ENCODE measurements around the gene USH2A. TPM values are rescaled to one million over a fixed set of nuclear protein-coding genes. Genes with fewer than 3 reads are reported as not detected.

Gene USH2A
- total RNA-seq, 1 donor from 2014 or later = 0.02 TPM

DNA sequence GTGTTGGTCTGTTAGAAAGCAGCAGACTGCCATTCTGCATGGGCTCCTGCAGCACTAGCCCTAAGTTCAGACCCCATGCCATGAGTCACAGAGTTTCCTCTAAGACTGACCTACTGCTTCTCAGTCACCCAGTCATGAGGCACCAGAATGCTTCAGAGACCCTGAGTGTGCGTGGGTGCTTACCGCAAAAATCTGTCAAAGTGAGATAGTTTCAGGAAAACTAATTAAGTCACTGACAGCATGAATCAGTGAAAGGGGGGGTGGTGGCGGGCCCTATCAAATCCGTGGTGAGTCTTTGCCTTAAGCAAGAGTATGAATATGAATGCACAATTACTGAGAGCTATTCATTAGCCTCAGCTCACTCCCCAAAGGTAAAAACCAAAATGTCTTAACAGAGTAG, 758.0 kb downstream of the USH2A start:
- Mint-ChIP-seq H3K27ac (ENCODE audit: unreplicated experiment) (no peak overlapping the region), H3K4me3 (ENCODE audit: unreplicated experiment) (no peak overlapping the region), H3K36me3 (ENCODE audit: low read depth, unreplicated experiment) (no peaks in the 10 kb centered on the region), H3K27me3 (ENCODE audit: low read depth, unreplicated experiment) (no peaks in the 10 kb centered on the region), H3K9me3 (ENCODE audit: unreplicated experiment) (no peaks in the 10 kb centered on the region), H3K4me1 (ENCODE audit: low read depth, unreplicated experiment) (peaks cover 15% of the 10 kb centered on the region)
- Histone ChIP-seq H3K4me3 (ENCODE audit: insufficient read depth, low read depth, low read length) (no peak overlapping the region), H3K27me3 (ENCODE audit: insufficient read depth, low read length) (no peaks in the 10 kb centered on the region), H3K27ac (ENCODE audit: low read depth, low read length) (no peak overlapping the region), H3K79me2 (ENCODE audit: insufficient read depth, low read length) (no peaks in the 10 kb centered on the region), H3K36me3 (ENCODE audit: insufficient read depth, low read length) (no peaks in the 10 kb centered on the region), H3K4me2 (ENCODE audit: low read length) (peak overlapping the region; percentile 36), H2AFZ (ENCODE audit: low read depth, low read length) (no peak overlapping the region), H4K20me1 (ENCODE audit: insufficient read depth, low read length) (no peaks in the 10 kb centered on the region), H3K9me3 (ENCODE audit: insufficient read depth, low read depth, low read length) (no peaks in the 10 kb centered on the region), H3K4me1 (ENCODE audit: insufficient read depth, low read length) (peaks cover 12% of the 10 kb centered on the region), H3K9ac (ENCODE audit: low read length) (no peak overlapping the region)
- no peak for FAIRE-seq
- peak; percentile 96 for DNase-seq (ENCODE audit: low read depth)
- TF ChIP-seq EZH2 (IDR thresholded peaks at IDR 0.05; ENCODE audit: insufficient read depth, low read length) (no peak), CTCF (IDR thresholded peaks at IDR 0.05; ENCODE audit: insufficient read depth, low read depth, low read length) (no peak)

- Histone ChIP-seq H3K4me2 (ENCODE audit: low read length) (no peak overlapping the region), H3K9me3 (ENCODE audit: insufficient read depth, low read depth, low read length) (no peaks in the 10 kb centered on the region), H3K4me3 (ENCODE audit: insufficient read depth, low read depth, low read length) (no peak overlapping the region), H3K27ac (ENCODE audit: low read depth, low read length) (no peak overlapping the region), H3K27me3 (ENCODE audit: insufficient read depth, low read length) (no peaks in the 10 kb centered on the region), H3K36me3 (ENCODE audit: insufficient read depth, low read length) (no peaks in the 10 kb centered on the region), H2AFZ (ENCODE audit: low read depth, low read length) (no peak overlapping the region), H3K9ac (ENCODE audit: low read length) (no peak overlapping the region), H3K79me2 (ENCODE audit: insufficient read depth, low read length) (no peaks in the 10 kb centered on the region), H3K4me1 (ENCODE audit: insufficient read depth, low read length) (peaks cover 7% of the 10 kb centered on the region), H4K20me1 (ENCODE audit: insufficient read depth, low read length) (no peaks in the 10 kb centered on the region)
- FAIRE-seq (no peak), DNase-seq (ENCODE audit: low read depth) (no peak)
- Mint-ChIP-seq H3K4me3 (ENCODE audit: unreplicated experiment) (no peak overlapping the region), H3K27me3 (ENCODE audit: low read depth, unreplicated experiment) (no peaks in the 10 kb centered on the region), H3K36me3 (ENCODE audit: low read depth, unreplicated experiment) (no peaks in the 10 kb centered on the region), H3K27ac (ENCODE audit: unreplicated experiment) (no peak overlapping the region), H3K9me3 (ENCODE audit: unreplicated experiment) (no peaks in the 10 kb centered on the region), H3K4me1 (ENCODE audit: low read depth, unreplicated experiment) (peaks cover 7% of the 10 kb centered on the region)
- TF ChIP-seq EZH2 (IDR thresholded peaks at IDR 0.05; ENCODE audit: insufficient read depth, low read length) (no peak), CTCF (IDR thresholded peaks at IDR 0.05; ENCODE audit: insufficient read depth, low read depth, low read length) (no peak)
These were observed 762.2 kb downstream of the USH2A start for GRCh38 chr1:215661033-215661432.

DNA sequence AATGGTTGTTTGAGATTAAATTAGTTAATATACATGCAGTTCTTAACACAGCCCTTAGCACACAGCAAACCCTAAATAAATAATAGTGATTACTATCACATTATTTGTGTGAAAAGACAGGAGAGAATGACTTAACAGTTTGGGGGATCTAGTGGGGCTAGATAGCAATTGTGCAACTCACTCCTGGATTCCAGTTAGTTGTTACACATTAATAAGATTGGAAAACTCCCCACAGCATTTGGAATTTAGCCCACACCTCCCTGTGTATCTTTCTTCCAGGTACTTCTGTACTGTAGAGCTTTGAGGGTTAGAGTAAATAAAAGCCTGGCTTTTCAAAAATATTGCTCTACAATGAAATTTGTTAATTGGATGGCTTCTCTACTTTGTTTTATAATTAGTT, 763.0 kb downstream of the USH2A start:
- Histone ChIP-seq H3K9me3 (ENCODE audit: insufficient read depth, low read depth, low read length) (no peaks in the 10 kb centered on the region), H3K4me2 (ENCODE audit: low read length) (no peak overlapping the region), H4K20me1 (ENCODE audit: insufficient read depth, low read length) (no peaks in the 10 kb centered on the region), H3K4me3 (ENCODE audit: insufficient read depth, low read depth, low read length) (no peak overlapping the region), H3K9ac (ENCODE audit: low read length) (no peak overlapping the region), H3K79me2 (ENCODE audit: insufficient read depth, low read length) (no peaks in the 10 kb centered on the region), H3K27ac (ENCODE audit: low read depth, low read length) (no peak overlapping the region), H3K27me3 (ENCODE audit: insufficient read depth, low read length) (no peaks in the 10 kb centered on the region), H2AFZ (ENCODE audit: low read depth, low read length) (no peak overlapping the region), H3K4me1 (ENCODE audit: insufficient read depth, low read length) (peaks cover 3% of the 10 kb centered on the region), H3K36me3 (ENCODE audit: insufficient read depth, low read length) (no peaks in the 10 kb centered on the region)
- no peak overlapping the region for H3K4me3 Mint-ChIP-seq (ENCODE audit: unreplicated experiment)
- no peaks in the 10 kb centered on the region for H3K9me3 Mint-ChIP-seq (ENCODE audit: unreplicated experiment)
- H3K27ac Mint-ChIP-seq (ENCODE audit: unreplicated experiment) = no peak overlapping the region
- no peaks in the 10 kb centered on the region for H3K36me3 Mint-ChIP-seq (ENCODE audit: low read depth, unreplicated experiment)
- no peaks in the 10 kb centered on the region for H3K27me3 Mint-ChIP-seq (ENCODE audit: low read depth, unreplicated experiment)
- no peak for TF ChIP-seq EZH2 (IDR thresholded peaks at IDR 0.05; ENCODE audit: insufficient read depth, low read length)
- TF ChIP-seq CTCF (IDR thresholded peaks at IDR 0.05; ENCODE audit: insufficient read depth, low read depth, low read length) = no peak
- H3K4me1 Mint-ChIP-seq (ENCODE audit: low read depth, unreplicated experiment) = peaks cover 4% of the 10 kb centered on the region
- no peak for FAIRE-seq
- DNase-seq (ENCODE audit: low read depth) = no peak
